NCI-H2196 treated with DMSO at 0.1 percent for 48 hours (cell line): ENCODE measurements around the gene MVP.
"Not testable (repeated sequence)": the region's sequence is repeated elsewhere in the genome, so short reads cannot be mapped to it uniquely, and the experiment has no call there.

ENCODE experiments used
- DNase-seq: peaks from one replicate; lab custom pipeline; 2025; ENCODE audit not compliant: unreplicated experiment; lab: John Stamatoyannopoulos, UW

The MVP gene

GRCh38 chr16:29815032-29815721 lies 5.1 kb upstream of the MVP start:
- no peak for DNase-seq

DNA sequence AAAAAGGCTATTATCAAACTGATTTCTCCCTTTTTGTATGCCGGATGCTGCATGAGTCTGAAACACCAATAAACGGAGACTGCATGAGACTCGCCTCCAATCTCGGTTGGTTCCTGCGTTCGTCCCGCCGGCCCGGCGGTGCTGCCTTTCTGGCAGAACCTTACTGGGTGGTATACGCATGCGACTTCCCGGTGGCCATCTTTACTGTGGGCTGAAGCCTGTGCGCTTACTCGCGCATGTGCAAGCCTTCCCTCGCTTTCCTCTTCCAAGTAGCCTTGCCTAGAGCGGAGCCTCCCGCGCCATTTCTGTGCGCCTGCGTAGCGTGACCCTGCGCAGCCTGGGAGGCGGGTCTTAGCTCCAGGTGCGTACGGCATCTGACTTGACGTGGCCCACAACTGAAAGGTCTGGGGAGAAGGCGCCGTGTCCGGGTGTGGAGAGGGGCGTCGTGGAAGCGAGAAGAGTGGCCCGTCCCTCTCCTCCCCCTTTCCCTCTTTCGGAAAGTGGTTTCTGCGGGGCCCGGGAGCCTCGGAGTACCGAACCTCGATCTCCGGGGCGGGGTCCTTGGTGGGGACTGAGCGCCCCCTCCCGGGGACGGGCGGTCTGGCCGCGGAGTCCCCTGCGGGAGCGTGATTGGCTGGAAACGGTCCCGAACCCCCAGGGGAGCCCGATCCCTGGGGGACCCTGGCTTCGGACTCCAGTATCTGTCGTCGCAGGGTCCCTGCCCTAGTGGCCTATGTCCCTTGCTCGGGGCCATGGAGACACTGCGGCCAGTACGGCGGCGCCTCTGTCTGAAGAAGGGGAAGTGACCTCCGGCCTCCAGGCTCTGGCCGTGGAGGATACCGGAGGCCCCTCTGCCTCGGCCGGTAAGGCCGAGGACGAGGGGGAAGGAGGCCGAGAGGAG lies 4.2 kb upstream of the MVP start, which contains the start of gene PAGR1:
Gene PAGR1, plus strand, starts transcription at position 360 of the 901 bp plus-strand sequence. Its CDS starts 374 bp downstream, at position 734.
- peak; percentile 99 for DNase-seq

- DNase-seq, result peak; percentile 42
Measured at GRCh38 chr16:29816694-29817441, 3.4 kb upstream of the MVP start.

DNA sequence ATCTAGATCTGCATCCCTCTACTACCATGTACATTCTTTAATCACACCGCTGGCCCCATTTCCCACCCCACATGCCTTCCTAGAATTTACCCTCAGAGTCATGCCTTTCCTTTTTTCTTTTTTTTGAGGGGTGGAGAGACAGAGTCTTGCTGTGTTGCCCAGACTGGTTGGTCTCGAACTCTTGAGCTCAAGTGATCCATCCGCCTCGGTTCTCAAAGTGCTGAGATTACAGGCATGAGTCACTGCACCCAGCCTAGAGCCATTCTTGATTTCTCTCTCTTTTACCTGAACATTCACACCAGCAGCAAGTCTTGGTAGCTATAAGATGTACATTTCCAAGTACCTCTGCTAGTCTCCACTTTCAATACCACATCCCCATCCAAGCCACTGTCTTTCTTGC lies 2.2 kb upstream of the MVP start:
- DNase-seq, result no peak

GRCh38 chr16:29819506-29819905 lies 756 bp upstream of the MVP start:
- DNase-seq, result no peak

GRCh38 chr16:29820730-29821642 lies 724 bp downstream of the MVP start:
- DNase-seq, result no peak

GRCh38 chr16:29821643-29822115 lies 1.4 kb downstream of the MVP start:
- no peak for DNase-seq

- no peak for DNase-seq
Measured at GRCh38 chr16:29824589-29825144, 4.4 kb downstream of the MVP start.

DNA sequence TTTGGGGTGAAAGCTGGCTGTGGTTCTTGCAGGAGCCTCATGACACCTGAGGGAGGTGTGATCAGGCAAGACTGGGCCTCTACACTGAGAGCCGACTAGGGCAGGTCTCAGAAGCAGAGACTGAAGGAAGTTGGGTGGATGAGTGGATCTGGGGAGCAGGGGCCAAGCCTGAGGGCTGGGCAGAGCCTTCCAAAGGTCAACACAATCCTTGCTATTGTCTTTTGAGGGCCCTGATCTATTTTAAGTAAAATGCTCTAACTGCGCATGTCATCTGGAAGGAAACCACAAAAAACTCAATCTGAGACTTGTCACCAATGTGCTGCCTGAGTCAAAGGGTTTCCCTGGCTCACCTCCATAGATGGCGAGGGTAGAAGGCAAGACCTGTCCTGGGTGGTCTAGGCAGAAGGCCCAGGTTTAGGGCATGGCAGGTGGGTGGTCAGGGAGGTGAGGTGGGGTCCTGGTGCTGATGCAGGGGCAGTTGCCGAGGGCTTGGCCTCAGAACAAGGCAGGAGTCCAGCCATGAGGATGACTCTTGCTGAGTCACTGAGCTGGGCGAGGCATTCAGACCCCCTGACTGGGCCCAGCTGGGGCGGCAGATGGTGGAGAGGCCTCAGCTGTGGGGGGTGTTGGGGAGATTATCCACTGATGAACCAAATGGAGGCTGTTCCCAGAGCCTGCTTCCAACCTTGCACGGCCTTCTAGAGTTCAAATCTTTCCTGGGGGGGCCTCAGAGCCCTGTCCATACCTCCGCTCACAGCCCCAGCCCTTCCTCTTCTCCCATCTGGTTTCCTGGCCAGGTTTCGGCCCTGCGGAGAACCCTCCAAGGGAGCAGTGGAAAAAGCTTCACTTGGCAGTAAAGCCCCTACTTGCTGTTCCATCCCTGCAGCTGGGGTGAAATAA lies 5.1 kb downstream of the MVP start:
- DNase-seq, result no peak

GRCh38 chr16:29826342-29826695 lies 6.1 kb downstream of the MVP start:
- no peak for DNase-seq

DNA sequence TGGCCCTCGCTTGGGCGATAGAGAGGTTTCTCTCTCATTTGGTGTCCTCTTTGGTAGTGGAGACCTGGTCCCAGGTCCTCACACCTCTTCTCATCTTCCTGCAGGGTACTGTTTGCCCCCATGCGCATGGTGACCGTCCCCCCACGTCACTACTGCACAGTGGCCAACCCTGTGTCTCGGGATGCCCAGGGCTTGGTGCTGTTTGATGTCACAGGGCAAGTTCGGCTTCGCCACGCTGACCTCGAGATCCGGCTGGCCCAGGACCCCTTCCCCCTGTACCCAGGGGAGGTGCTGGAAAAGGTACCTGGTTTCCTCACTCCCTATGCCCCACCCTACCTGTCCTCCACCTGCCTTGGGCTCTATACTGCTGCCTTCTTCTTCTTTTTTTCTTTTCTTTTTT lies 10.5 kb downstream of the MVP start:
- no peak for DNase-seq

DNA sequence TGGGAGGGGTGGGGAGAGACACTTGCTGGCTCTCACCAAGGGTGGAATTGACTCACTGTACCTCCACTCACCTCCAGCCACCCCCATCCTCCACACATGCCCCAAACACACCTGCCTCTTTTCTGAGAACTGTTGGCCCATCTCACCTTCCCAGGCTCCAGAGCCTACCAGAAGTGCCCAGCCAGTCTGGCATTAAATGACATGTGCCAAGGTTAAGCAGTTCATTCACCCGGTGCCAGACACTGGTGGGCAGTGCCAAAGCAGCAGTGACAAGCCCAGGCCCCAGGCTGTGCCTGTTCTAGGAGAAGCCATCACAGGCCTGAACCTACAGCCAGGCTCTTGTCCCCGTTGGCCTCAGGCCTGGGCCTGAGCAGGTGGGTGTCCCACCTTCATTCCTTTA lies 11.2 kb downstream of the MVP start:
- no peak for DNase-seq

DNA sequence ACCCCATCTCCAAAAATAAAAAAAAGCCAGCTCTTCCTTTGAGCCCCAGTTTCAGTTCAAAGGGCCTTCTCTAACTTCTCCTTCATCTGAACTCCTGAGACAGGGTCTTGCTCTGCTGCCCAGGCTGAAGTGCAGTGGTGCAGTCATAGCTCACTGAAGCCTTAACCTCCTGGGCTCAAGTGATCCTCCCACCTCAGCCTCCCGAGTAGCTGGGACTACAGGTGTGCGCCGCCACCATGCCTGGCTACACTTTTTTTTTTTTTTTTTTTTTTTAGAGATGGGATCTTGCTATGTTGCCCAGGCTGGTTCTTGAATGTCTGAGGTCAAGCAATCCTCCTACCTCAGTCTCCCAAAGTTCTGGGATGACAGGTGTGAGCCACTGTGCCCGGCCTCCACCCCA lies 13.0 kb downstream of the MVP start:
- DNase-seq, result not testable (repeated sequence)

- DNase-seq, result no peak
Measured at GRCh38 chr16:29834079-29834478, 13.8 kb downstream of the MVP start.

GRCh38 chr16:29835926-29836325 lies 15.7 kb downstream of the MVP start:
- DNase-seq, result no peak

- no peak for DNase-seq
Measured at GRCh38 chr16:29836623-29837022, 16.4 kb downstream of the MVP start.

DNA sequence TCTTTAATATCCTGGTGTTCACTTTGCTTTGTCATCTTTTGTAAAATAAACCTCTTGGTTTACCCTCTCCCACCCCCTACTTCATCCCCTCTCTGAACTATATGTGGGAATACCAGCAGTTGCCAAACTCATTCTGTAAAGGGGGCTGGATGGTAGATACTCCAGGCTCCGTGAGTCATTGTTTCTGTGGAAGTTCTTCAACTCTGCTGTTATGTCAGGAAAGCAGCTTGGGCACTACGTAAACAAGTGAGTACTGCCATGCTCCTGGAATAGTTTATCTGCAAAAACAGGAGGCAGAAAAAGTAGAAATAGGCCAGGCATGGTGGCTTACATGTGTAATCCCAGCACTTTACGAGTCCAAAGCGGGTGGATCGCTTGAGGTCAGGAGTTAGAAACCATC lies 17.6 kb downstream of the MVP start:
- DNase-seq, result no peak

DNA sequence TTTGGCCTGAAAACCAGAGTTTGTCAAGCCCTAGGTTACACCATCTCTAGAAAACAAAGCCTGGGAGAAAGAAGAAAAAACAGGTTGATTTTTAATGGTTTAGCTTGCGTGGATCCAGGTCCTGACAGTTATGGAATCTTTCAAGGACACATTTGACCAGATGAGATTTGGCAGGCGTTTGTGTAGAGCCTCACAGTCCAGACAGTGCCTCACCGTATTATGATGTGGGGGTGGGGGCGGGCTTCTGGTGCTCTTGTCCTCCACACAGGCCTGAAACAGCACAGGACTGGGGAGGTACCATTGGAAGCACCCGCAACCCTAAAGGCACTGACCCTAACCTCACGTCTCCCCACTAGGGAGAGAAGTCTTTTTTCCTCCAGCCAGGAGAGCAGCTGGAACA lies 19.6 kb downstream of the MVP start:
- no peak for DNase-seq

- DNase-seq, result no peak
Measured at GRCh38 chr16:29840240-29840639, 20.0 kb downstream of the MVP start.
